NCI-H446 (cell line): ENCODE measurements around the gene TOX2.

ENCODE experiments used
- DNase-seq, 2 experiments: peaks; one replicate each; lab custom pipeline; 2025; lab: John Stamatoyannopoulos, UW

The TOX2 gene

DNA sequence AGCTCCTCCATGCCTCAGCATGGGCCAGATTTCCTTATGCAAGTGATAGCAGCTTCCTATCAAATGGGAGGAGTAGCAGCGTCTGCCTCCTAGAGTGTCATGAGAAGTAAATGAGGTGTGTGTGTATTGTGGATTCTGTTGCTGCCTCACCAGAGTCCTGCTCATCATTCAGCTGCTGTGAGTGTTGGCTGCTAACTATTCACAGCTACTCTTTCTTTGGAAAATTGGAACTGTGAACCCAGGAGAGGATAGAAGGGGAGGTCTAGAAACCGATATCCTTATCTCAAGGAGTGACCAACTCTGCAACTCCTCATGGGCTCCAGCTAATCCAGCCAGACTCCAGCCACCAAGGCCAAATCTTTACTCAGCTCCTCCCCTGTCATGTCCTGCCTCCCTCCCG is 63.3 kb downstream of the TOX2 start:
- no peak for DNase-seq

DNA sequence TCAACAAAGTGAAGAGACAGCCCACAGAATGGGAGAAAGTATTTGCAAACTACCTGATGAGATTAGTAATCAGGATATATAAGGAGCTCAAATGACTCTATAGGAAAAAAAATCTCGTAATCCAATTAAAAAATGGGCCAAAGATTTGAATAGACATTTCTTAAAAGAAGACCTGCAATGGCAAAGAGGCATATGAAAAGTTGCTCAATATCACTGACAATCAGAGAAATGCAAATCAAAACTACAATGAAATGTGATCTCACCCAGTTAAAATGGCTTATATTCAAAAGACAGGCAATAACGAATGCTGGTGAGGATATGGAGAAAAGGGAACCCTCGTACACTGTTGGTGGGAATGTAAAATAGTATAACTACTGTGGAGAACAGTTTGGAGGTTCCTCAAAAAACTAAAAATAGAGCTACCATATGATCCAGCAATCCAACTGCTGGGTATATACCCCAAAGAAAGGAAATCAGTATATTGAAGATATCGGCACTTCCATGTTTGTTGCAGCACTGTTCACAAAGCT is 65.0 kb downstream of the TOX2 start:
- no peak for DNase-seq

DNA sequence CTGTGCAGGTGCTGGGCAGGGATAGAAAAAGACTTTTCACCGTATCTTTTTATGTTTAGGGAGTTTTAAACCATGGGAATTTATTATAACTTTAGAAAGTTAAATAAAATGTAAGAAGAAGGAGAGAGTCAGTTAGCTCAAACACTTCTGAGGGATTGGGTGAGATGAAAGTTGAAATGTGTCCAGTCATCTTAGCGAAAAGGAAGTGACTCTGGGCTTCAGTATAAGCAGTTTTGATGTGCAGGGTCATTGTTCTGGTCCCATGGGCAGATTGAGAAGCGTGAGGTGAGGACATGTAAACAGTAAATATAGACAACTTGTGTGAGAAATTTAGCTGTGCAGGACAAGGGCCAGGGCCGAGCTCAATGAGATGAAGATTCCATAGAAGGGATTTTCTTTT is 66.9 kb downstream of the TOX2 start:
- DNase-seq = no peak

DNA sequence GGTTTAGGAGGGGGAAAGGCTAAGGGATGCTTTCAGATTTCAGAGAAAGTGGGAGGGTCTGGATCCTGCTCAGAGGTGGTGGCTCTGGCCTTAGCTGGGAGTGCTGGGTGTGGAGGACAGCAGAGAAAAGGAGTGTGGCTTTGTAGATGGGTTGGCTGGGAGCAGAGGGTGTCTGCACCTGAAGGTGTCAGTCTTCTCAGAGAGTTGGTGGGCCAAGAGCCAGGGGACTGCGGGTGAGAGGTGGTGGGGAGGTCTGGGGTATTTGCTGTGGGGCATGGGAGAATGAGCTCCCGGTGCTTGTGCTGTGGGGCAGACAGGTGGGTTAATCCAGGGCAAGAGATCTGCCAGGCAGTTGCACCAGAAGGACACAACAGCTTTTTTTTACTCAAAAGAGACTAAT is 67.4 kb downstream of the TOX2 start:
- no peak for DNase-seq

DNA sequence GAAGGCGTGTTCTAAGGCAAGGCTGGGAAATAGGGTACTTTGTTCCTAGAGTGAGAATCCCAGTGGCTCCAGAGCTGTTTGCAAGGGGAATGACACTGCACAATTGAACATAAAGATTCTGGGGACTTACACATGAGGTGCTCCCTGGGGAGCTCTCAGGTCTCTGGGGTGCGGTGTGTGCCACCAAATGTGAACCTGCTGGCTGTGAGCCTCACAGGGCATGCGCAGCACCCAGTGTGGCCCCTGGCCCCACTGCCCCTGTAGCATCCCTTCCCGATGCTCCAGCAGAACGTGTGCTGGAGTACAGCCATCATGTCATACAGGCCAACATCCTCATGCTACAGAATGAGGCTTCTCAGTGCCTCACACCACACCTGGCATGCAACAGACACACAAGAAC is 68.2 kb downstream of the TOX2 start:
- DNase-seq = no peak

DNA sequence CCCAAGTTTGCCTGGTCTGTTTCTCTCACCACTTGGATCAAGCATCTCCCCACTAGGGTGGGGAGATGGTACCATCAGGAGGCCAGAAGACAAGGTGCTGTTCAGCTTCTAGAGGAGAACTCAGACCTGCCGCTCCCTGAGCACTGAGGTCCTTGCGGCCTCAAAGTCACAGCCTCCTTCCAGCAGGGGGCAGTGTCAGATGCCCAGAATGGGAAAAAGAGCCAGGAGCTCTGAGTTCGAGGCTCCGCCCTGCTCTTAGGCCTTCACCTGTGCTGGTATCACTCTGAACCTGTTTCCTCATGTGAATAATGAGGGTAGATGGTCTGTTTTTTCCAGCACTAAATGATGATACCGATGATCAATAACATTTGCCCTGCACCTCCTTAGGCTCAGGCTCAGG is 68.7 kb downstream of the TOX2 start:
- DNase-seq = no peak

DNA sequence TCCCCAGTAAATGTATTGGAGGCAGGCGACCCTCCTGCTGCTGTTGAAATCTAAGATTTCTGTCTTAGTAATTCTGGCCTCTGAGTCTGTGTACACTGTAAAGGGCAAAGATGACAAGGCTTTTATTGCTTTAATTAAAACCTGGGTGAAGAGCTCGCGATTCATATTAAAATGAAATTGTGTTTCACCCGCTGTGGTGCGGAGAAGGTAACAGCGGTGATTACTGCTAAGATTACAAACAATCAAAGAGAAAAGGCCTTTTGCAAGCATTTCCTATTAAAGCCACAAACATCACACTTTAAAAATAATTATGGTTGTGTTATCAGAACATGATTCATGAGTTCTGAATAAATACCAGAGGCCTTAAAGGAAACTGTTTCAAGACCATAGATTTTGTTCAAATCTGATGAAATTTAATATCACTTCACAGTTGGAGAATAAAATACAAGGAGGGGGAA is 69.3 kb downstream of the TOX2 start:
- no peak for DNase-seq

DNA sequence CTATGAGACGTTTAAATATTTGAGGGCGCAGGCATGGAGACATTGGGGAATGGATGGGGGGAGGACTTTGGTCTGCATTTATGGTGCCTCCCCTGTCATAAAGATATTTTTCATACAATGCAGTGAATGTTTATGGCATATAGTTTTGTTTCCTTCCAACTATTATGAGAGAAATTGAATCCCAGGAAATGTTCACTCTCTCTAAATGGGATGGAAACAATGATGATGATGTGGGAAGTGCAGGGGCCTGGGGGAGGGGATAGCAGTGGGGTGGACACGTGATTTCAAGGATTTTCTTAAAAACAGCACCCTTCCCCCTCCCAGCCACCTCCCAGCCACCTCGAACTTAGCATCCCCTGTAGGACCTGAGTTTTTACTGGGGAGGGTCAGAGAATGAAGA is 69.9 kb downstream of the TOX2 start:
- DNase-seq = no peak

DNA sequence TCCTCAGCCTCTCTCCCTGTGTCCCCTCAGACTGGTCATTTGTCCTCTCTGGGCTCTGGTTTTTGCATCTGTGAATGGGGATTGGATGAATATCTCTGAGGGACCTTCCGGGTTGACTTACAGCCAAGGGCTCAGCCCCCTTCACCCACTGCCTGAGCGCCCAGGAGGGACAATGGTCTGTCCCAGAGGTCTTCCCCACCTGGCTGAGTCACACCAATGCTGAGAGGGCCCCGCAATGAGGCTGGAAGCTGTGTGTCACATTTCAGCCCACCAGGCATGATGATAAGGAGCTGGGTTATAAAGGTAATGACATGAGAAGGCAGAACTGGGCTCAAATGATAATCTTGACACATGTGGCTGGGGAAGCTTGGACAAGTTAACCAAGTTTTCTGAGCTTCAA is 70.5 kb downstream of the TOX2 start:
- no peak for DNase-seq

DNA sequence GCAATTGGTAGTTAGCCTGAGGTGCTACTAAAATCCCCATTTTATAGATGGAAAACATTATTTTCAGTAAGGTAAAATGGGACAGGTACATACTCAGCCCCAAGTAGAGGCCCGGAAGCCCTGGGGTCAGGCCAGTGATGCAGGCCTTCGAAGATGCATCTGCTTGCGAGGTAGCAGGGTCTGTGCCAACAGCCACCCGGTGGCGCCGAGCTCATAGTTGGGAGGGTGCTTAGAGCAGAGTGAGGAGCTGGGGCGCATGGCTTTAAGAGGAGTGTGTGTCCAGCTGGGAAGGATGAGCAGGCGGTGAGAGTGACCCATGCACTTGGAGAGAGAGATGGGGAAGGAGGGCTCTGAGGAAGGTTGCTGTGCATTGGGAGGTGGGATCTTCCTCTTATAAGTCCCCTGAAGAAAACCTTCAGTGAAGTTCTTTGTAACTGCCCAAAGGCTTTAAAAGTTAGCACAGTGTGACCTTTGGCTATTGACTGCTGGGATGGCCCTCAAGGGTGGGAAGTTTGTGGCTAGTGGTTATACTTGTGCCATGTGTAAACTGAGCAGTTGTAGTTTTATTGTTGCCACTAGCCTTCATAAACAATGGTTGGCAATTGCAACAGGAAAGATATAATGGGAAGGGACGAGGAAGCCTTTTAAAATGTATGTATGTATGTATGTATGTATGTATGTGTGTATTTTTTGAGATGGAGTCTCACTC is 71.1 kb downstream of the TOX2 start:
- DNase-seq = no peak

DNA sequence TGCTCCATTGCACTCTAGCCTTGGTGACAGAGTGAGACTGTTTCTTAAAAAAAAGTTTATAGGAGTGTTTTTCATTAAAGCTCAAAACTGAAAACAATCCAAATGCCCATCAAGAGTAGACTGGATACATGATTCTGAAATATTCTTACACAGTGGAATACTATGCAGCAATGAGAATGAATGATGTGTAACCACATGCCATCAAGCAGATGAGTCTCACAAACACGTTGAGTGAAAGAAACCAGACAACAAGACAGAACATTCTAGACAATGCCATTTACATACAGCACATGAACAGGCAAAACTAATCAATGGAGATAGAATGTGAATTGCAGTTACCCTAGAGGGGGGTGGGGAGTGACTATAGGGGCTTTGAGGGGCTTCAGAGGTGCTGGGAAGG is 72.4 kb downstream of the TOX2 start:
- no peak for DNase-seq

DNA sequence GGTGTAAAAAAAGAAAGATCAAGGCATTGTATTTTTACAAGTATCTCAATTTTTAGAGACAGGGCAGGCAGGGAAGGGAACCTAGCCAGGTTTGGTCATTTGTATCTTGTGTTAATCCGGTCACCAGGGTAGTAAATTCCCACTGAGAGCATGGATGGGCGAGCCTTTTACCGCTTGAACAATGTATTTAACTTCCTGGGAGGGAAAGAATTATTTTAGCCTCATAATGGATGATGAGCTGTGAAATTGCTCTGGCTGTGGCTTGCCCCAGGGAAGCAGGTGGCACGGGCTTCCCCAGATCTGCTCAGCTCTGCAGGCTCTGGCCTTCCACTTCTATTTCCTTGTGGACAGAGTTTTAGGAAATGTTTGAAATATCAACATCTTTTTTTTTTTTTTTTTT is 72.9 kb downstream of the TOX2 start:
- no peak for DNase-seq

DNA sequence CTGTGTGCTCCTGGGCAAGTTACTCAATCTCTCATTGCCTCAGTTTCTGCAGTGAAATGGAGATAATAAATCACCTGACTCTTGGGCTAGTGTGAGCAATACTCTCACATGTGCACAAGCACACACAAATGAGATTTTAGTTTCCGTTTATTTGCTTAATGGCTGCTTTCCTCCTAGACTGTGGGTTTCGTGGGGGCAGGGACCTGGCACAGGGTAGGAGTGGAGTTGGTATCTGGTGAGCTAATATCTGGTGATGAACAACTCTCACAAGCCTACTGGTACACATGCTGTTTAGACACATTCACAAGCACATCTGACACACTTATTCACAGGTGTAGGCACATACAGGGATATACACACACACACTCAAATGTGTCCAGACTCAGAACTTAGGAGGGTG is 73.8 kb downstream of the TOX2 start:
- DNase-seq = no peak

DNA sequence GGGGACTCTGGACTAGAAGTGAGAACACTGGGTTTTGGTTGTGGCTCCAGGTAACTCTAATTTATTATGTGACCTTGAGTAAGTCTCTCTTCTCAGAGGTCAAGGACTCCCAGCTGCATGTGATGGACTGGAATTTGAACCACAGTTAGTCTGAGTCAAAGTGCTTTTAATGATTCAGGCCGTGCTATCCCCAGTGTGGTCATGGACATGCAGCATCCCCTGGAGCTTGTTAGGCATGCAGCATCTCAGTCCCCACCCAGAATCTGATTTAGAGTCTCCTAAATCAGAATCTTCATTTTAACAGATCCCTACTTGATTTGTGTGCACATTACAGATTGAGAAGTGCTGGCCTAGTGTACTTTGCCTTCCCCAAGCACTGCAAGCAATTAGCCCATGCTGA is 74.2 kb downstream of the TOX2 start:
- no peak for DNase-seq

DNA sequence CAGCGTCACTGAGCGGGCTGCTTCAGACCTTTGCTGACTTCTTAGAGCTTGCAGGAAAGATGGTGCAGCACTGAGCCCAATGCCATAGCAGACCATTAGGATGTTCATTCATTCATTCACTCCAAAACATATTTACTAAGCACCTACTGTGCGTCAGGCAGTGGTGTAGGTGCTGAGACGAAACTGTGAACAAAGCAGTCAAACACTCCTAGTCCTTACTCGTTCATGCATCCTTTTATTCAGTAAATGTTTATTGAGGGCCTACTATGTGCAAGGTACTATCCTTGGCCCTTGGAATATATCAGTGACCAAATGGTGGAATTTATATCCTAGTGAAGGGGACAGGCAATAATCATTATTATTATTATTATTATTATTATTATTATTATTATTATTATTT is 76.6 kb downstream of the TOX2 start:
- no peak for DNase-seq

DNA sequence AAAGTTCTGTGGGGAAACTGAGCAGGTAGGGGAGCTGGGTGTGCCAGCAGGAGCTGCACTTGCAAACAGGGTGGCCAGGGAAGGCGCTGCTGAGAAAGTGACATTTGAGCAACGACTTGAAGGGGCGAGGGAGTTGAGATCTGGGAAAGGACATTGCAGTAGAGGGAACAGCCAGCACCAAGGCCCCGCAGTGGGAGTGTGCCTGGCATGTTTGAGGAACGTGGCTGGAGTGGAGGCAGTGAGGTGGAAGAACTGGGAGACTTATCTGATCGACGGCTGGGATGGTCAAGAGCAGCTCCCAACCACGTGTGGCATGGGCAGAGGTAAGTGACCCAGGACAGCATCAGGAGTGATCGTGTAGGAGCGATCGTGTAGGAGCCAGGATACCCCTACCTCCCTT is 77.3 kb downstream of the TOX2 start:
- no peak for DNase-seq

DNA sequence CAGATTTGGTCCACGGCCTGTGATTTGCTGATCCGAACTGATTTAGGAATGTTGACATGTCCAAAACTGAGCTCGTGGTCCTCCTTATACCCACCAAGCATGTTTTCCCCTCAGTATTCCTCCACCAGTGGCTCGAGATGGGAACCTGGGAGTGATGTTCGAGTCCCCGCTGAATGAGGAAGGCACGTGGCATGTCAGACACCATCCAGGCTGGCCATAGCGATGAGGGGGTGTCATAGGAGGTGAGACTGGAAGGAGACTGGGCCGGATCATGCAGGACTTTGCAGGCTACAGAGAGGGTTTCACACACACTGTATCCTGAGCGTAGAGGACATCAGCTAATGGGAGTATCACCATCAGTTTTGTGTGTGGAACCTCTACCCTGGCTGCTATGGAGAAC is 78.2 kb downstream of the TOX2 start:
- no peak for DNase-seq

DNA sequence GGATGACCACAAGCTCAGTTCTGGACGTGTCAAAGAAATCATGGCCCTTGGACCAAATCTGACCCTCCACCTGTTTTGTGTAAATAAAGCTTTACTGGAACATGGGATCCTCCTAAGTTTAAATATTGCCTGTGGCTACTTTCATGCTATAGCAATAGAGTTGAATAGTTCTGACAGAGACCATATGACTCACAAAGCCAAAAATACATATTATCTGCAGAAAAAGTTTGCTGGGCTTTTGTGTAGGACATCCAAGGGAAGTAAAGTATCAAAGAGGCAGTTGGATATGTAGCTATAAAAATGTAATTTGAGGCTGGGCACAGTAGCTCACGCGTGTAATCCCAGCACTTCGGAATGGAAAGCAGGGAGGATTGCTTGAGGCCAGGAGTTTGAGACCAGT is 78.9 kb downstream of the TOX2 start:
- DNase-seq = no peak

DNA sequence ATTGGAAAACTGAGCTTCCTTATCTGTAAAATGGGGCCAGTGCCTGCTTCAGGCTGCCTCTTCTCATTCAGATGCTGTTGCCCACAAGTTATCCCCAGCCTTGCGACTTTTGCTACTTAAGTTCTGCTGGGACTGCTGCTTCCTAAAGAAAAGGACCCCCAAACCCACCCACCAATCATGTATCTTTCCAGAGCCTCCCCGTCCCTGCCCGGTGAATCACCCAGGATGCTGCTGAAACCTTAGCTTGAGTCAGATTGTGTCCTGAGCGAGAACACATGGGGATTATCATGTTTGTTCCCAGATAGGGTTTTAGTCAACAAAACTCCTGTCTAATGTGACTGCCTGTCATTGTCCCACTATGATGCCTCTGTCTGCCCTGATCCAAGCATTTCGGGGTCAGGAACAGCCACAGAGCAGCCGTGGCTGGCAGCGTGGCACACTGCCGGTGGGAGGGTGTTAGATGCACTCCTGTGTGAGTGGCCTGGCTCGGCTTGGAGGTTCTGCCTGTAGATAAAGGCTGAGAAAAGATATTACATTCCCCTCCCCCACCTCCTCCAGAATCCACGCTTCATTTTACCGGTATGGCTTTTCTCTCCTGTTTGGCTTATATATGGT is 79.9 kb downstream of the TOX2 start:
- DNase-seq = no peak

DNA sequence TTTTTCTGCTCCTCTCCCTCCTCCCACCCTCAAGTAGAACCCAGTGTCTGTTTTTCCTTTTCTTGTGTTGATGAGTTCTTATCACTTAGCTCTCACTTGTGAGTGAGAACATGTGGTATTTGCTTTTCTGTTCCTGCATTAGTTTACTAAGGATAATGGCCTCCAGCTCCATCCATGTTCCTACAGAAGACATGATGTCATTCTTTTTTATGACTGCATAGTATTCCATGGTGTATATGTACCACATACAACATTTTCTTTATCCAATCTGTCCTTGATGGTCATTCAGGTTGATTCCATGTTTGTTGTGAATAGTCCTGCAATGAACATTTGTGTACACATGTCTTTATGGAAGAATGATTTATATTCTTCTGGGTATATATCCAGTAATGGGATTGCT is 81.0 kb downstream of the TOX2 start:
- no peak for DNase-seq

DNA sequence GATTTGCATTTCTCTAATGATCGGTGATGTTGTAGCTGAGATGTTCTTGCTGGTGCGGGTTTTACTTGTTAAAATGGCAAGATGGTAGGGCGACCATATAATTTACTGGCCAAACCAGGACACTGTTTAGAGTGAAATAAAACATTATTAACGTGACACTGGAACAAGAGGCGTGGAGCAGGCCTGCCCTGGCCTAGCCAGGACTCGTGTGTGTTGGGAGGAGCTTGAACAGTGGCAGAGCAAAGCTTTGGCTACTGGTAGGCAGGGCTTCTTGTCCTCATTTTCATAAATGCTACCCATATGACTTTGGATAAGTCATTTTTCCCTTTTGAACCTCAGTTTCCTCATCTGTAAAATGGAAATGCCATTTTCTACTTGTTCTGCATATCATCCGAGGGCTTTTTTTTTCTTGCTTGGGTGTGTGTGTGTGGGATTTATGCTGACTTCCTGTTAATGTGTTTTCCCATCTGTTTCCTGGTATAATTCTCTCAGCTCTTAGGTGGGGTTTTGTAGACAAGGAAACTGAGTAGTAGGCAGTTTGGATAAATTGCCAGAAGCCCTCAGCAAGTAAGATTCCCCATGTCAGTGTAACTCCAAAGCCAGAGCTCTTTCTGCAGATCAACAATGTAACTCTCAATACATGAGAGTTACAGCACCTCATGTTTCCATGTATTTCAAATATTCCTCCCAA is 81.7 kb downstream of the TOX2 start:
- DNase-seq = no peak

DNA sequence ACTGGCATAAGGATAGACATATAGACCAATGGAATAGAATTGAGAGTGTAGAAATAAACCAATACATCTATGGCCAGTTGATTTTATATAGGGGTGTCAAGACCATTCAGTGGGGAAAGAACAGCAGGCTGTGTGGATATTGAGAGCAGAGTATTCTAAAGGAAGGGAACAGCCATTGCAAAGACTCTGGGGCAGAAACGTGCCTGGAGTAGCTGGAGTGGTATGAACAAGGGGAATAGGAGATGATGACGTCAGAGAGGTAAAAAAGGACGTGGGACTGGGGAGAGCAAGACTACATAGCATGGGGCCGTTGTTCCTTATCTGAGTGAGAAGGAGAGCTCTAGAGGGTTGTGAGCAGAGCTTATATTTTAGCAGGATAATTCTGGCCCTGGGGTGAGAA is 85.2 kb downstream of the TOX2 start:
- no peak for DNase-seq
